HG03432 (cell line): ENCODE data around the gene GPX7.

Source experiments
- ATAC-seq: cut with Tn5 transposase; IDR thresholded peaks from one replicate; pipeline ENCODE4 v1.9.1; 2021; ENCODE audit warnings: mild to moderate bottlenecking, moderate library complexity; ENCODE audit not compliant: unreplicated experiment

Gene GPX7

DNA sequence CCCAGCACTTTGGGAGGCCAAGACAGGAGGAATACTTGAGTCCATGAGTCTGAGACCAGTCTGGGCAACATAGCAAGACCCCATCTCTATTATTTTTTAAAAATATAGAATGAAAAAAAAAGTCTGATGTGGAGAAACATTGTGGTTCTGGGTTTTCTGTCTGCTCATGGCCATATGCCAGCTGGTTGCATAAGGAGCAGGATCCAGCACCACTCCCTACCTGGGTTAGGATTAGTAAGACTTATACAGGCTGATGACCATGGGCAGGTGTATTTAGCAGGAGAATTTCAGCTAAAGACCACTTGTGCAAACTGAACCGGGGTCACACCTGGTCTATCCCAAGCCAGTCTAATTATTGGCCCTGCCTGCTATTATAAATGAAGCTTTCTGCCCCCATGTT is 16.7 kb upstream of the GPX7 start:
- ATAC-seq: no peak

DNA sequence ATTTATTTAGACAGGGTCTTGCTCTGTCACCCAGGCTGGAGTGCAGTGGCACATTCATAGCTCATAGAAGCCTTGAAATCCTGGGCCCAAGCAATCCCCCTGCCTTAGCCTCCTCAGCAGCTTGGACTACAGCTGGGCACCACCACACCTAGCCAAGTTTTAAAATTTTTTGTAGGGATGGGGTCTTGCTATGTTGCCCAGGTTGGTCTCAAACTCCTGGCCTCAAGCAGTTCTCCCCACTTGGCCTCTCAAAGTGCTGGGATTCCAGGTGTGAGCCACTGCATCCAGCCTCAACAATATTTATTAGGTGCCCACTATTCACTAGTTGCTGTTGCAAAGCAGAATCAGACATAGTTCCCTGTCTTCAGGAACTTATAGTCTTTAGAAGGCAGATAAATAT is 14.1 kb upstream of the GPX7 start:
- ATAC-seq: no peak

DNA sequence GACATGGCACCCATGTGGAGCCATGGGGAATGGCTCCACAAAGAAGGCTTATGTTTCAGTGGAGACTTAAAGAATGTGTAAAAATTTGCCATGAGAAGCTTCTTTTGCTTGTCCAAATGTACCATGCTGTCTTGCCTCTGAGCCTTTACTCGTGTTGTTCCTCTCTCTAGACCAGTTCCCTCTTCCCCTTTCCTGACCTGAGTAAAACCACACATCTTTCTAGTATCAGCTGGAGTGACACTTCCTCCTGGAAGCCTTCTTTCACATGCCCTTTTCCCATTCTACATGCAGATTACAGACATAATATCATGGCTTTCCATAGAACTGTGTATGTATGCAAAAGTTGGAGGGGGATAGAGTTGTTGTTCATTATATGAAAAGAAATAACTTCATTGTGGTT is 13.6 kb upstream of the GPX7 start:
- no peak for ATAC-seq

DNA sequence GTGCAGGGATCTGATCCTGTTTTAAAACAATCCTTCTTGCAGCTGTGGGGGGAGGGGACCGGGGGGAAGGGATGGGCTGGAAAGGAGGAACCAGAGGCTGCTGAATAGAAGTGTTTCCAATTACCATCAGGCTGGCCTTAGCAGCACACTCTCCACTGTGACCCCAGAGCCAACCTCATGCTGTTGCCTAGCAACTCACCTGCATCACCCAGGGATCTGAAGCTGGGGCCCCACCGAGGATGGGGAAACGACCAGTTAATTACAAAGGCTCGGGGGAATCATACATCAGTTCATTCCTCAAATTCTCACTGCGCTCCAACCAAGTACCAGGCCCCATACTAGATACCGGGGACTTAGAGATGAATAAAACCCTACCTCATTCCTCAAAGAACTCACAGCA is 11.9 kb upstream of the GPX7 start:
- no peak for ATAC-seq

DNA sequence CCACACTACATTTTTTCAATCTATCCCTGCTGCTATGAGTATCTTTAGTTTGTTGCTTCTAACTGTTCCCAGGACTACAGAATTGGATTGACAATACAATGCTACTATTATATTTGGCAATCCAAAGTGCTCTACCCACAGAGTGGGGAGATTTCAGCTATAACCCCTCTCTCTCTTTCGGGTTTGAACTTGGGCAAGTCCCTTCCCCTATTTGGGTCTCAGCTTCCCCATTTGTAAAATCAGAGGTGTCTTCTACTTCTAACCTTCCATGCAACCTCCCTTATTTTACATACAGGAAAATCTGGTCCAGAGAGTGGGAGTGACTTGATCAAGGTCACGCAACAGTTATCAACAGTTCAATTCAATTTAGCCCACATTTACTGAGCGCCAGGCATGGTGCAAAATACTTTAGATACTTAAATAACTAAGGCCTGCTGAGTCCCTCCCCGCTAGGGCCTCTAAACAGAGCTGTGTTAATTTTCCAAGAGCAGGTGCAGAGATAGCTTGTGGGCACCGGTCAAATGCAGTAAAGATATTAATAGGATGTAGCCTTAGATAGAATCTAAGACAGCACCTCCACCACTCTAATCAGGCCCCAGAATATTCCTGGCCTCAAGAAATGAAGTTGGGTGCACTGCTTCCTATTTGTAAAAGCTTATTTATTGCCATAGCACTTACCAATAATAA is 9.4 kb upstream of the GPX7 start:
- no peak for ATAC-seq

DNA sequence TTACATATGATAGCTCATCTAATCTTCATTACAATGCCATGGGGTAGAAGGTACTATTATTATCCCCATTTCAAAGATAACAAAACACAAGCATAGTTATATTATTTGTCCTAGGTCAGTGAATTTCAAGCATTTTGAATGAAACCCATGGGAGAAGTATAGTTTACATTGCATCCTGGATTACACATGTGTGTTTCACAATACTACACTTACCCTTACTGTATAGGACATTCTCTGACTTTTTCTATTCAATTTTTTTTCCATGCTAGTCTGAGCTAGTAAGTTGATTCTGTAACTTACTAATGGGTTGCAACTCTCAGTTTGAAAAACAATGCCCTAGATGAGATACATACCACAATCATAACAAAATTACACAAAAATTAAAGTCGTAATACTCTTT is 8.7 kb upstream of the GPX7 start:
- no peak for ATAC-seq

DNA sequence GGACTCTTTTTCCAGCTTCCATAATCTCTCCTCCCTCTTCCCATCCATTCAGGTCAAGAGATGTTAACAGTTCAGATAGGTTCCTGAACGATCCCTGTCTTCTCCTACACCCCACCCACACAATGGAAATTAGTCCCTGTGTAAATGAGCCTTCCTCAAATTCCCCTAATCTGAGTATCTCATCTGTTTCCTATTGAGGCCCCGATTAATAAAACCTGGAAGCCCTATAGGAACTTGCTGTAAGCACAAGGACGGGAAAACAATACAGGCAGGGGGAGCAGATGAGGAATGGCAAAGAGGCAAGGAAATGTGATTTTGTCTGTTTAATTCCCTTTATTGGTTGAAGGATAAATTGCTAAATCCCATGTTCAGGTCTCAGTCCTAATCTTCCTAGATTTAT is 7.1 kb upstream of the GPX7 start:
- no peak for ATAC-seq

DNA sequence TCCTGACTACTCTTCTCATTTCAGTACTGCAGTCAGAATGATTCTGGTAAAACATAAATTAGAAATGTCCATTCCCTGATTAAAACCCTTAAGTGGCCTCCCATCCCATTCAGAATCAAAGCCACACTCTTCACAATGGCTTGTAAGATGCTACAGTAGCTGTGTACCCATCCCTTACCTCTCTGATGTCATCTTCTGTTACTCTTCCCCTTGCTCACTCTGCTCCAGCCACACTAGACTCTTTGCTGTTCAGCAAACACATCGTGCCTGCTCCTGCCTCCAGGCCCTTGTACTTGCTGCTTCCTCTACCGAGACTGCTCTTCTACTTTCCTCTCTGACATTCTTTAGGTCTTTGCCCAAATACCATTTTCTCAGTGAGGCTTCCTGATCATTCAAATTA is 4.3 kb upstream of the GPX7 start:
- ATAC-seq: no peak

DNA sequence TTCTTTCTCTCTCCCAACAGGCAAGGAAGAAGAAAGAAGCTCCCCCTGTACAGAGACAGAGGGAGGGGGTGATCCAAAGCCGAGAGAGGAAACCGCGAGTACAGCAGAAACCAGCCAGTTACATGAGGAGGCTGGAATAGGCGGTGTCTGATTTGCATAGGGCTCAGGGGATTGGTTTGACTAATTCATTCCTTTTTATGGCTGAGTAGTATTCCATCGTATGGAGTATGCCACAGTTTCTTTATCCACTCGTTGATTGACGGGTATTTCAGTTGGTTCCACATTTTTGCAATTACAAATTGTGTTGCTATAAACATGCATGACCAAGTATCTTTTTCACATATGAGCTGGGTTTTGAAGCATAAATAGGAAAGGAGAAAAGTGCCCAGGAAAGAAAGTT is 3.4 kb upstream of the GPX7 start:
- no peak for ATAC-seq

DNA sequence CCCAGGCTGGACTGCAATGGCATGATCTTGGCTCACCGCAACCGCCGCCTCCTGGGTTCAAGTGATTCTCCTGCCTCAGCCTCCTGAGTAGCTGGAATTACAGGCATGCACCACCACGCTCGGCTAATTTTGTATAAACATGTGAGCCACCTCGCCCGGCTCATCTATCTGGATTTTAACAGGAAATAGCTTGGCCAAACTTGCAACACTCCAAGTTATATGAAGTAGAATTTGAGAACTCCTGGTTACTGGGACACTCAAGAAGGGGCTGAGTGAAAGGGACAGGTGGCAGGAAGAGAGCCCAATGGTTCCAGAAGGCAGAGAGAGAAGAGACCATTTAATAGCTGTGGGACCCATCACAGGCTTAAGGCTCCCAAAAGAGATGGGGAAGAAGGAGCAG is 2.9 kb upstream of the GPX7 start:
- ATAC-seq: no peak

DNA sequence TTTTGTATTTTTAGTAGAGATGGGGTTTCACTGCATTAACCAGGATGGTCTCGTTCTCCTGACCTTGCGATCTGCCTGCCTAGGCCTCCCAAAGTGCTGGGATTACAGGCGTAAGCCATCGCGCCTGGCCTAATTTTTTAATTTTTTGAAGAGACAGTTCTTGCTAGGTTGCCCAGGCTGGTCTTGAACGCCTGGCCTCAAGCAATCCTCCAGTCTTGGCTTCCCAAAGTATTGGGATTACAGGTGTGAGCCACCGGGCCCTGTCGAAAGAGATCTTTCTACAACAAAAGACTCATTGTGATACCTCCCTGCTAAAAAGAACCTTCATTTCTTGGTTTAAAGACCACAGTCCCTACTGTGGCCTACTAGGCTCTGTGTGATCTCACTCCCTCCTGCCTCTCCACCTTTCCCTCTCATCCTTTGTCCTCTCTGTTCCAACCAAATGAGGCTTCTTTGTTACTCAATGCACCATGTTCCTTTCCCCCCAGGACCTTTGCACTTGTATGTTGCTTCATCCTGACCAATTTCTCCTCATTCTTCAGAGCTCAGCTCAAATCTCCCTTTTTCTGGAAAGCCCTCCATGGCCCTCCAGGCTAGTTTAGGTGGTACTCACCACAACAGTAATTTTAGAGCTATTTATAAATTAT is 1.5 kb upstream of the GPX7 start:
- ATAC-seq: no peak

DNA sequence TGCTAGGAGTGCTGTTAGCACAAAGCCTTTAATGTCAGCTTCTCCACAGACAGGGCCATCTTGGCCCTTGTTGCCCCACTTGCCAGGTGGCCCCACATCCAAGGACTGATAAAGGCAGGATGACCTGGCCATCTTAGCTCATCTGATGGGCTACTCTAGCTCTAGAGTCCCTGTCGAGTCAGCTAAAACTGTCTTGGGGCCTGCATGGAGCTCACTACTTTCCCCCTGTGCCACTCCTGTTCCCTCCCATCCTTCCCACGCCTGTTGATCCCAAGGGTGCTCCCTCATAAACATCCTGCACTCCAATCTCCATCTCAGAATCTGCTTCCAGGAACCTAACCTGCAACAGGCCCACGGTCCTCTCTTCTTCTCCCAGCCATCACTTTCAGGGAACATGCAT is 652 bp upstream of the GPX7 start:
- no peak for ATAC-seq

DNA sequence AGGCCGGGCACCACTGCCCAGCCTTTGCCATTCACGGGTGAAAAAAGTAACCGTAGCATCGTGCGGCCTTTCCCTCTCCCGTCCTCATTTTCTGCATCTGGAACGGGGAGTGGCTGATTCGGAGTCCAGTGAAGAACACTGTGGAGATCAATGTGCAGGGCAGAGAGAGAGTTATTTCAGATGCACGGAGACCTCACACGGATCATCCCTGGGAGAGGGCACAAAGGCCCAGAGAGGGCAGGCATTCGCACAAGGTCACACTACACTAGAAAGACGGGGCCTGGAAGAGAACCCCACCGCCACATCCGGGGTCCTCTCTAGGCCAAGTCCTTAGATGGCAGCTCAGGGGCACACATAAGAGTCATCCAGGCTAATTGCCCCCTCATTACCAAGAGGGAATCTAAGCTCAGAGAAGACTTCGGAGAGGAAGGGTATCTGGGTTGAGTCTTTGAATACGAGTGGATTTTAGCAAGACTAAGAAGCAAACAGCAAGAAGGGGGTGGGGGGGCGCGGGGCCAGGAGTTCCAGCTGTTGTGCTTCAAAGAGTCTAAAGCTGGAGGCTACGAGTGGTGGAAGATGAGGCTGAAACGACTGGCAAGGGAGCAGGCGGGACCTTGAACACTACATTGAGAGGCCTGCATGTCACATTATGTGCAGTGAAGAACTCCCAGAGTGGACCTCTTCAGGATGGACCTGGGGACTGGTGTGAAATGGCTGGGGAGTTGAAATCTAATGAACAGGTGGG is 857 bp downstream of the GPX7 start:
- peak; percentile 17 for ATAC-seq

DNA sequence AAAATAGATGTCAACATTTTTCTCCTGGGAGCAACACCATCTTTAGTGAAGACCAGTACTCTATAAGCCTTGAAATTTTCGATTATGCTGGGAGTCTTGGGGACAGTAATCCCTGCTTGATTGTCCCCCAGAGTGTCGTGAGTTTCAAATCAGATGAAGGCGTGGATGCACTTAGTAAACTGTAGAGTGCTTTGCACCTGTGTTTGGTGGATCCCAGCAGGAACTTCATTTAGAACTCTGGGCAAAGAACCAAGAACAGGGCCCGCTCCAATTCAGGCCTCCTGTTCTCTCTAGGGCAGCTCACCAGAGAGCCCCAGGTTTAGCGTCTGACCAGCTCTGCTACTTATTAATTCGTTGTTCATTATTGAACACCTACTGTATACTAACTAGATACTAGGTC is 1.5 kb downstream of the GPX7 start:
- no peak for ATAC-seq

DNA sequence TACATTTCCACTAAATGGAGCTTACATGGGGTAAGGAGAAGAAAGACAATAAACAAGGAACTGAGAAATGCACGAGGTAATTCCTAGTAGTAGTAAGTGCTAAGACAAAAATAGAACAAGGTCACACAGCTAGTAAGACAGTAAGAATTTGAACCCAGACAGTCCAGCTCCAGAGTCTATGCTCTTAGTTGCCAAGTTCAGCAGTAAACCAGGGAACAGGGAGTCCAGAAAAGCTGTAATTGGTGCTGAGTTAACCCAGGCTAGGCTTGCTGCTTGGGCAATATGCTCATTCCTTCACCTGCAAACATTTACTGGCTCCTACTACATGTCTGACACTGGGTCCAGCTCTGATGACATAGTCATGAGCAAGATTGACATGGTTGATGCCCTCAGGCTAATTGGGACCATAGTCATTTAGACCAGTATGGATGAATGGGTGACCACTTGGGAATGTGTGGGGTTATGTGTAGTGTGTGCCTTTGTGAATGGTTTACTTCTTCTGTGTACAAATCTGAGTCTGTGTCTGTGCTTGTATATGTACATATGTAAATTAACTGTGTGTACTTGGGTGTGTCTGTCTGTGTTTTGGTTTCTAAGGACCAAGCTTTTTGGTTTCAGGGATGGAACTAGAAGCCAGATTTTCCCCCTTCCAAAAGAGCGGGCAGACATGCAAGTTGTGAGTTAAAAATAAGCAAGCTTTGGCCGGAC is 2.0 kb downstream of the GPX7 start:
- no peak for ATAC-seq

DNA sequence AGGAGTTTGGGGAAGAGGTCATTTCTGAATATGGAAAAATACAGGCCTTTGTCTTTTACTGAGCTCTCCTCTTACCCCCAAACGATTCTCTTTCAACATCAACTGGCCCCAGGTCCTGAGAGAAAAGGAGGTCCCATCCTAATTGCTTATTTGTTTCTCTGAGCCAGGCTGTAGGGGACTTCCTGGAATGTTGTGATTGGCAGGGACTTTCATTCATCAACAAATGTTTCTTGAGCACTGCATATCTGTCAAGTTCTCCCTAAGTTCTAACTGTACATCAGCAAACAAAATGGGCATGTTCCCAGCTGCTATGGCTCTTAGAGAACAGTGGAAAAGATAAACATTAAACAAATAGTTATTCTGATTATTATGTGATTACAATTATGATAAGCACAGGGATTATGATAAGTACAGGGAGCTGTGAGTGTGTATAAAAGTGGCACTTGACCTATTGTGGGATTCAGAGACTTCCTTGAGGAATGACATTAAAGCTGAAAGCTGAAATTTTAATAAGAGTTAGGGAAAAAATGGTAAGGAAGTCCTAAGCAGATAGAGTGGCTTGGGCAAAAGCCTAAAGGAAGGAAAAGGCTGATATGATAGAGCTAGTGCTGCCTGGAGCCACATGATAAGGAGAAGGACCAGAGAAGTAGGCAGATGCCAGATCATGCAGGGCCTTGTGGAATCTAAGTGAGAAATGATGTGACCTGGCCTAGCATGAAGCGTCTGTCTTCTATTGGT is 11.6 kb downstream of the GPX7 start:
- no peak for ATAC-seq

DNA sequence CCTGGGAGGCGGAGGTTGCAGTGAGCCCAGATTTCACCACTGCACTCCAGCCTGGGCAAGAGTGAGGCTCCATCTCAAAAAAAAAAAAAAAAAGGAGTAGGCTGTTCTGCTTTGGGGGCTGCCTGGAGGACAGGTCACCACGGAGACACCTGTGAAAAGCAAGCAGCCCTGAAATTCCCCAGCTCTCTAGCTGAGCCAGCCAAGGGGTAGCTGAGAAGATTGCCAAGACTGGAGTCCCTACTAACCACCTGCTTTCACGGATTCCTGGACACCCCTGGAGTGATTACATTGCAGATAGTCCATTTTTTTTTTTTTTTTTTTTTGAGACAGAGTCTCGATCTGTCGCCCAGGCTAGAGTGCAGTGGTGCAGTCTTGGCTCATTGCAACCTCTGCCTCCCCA is 12.5 kb downstream of the GPX7 start:
- no peak for ATAC-seq

DNA sequence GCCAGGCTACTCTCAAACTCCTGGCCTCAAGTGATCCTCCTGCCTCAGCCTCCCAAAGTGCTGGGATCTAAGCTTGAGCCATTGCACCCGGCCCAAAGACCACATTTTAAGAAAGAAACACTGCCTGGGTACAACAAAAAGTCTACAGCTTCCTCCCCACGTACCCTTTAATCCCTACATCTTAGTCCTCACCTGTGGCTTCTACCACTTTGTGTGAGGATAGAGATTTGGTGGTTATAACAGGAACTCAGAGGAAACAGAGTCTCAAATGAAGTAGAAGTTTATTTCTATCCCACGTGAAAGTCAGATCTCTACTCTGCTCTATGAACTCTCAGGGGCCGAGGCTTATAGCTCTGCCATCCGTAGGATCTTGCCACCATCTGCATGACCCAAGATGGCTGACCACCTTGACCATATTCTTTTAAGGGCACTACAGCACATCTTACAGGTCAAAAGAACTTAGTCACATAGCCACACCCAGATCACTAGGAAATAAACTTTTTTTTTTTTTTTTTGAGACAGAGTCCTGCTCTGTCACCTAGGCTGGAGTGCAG is 13.4 kb downstream of the GPX7 start:
- ATAC-seq: no peak

DNA sequence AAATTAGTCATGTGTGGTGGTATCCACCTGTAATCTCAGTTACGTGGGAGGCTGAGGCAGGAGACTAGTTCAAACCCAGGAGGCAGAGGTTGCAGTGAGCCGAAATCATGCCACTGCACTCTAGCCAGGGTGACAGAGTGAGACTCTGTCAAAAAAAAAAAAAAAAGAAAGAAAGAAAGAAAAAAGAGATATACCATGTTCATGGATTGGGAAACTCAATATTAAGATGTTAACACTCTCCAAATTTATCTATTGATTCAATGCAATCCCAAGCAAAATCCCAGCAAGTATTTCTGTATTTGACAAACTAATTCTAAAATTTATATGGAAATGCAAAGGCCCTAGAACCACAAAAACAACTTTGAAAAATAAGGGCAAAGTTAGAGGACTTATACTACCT is 19.8 kb downstream of the GPX7 start:
- no peak for ATAC-seq

DNA sequence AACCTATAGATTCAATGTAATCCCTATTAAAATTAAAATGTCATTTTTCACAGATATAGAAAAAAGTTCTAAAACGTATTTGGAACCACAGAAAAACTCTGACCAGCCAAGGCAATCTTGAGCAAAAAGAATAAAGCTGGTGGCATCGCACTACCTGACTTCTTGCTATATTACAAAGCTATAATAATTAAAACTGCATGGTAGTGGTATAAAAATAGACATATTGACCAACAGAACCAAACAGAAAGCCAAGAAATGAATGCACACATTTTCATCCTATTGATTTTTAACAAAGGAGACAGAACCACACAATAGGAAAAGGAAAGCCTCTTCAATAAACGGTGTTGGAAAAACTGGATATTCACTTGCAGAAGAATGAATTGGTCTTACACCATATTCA is 21.6 kb downstream of the GPX7 start:
- no peak for ATAC-seq

DNA sequence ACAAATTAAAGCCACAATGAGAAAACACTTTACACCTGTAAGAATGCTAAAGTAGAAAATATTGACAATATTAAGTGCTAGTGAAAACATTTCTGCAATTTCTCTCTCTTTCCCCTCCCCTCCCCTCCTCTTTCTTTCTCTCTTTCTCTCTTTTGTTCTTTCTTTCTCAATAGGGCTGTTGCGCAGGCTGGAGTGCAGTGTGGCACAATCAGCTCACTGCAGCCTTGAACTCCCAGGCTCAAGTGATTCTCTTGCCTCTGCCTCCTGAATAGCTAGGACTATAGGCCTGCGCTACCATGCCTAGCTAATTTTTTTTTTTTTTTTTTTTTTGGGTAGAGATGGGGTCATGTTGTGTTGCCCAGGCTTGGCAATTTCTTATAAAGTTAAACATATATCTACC is 24.9 kb downstream of the GPX7 start:
- ATAC-seq: no peak
